ENCODE results near the gene FOXN3. TPM values are rescaled to one million over a fixed set of nuclear protein-coding genes. Genes with fewer than 3 reads are reported as not detected.

The FOXN3 gene
- total RNA-seq, 2 experiments from 2014 or later: 124 to 127 TPM

- peaks cover 0 to 4% of the 10 kb centered on the region in 2 experiments for H3K9me3 ChIP-seq (ENCODE audit: control insufficient read depth in 1 of 2, insufficient read depth in 1 of 2, low read length in 2 of 2)
- ChIA-PET CTCF (no interaction called here), POLR2A (no interaction called here)
- TF ChIP-seq CTCF (IDR thresholded peaks at IDR 0.05): no peak
- no peaks in the 10 kb centered on the region for H3K27me3 Mint-ChIP-seq
- no peak for DNase-seq
- no peaks in the 10 kb centered on the region for H3K9me3 Mint-ChIP-seq
- H3K27ac Mint-ChIP-seq: no peak overlapping the region
- H3K4me1 Mint-ChIP-seq (ENCODE audit: low read depth): peaks cover 60% of the 10 kb centered on the region
- H3K36me3 ChIP-seq (ENCODE audit: insufficient read depth, low read length): peaks cover 4% of the 10 kb centered on the region
- no peak for ATAC-seq (ENCODE audit: poor library complexity)
- H3K27me3 ChIP-seq (ENCODE audit: control insufficient read depth in 1 of 2, insufficient read depth in 2 of 2, low read length in 2 of 2): no peaks in the 10 kb centered on the region
- no peak overlapping the region for H3K4me3 Mint-ChIP-seq
- intact Hi-C loops (cut with DNase I, micrococcal nuclease): no loop called here
- peaks cover 53% of the 10 kb centered on the region for H3K36me3 Mint-ChIP-seq (ENCODE audit: low read depth)
- no peak overlapping the region for H3K4me3 ChIP-seq (ENCODE audit: low read length)
- H3K4me1 ChIP-seq (ENCODE audit: insufficient read depth, low read length): peaks cover 3% of the 10 kb centered on the region
- H3K27ac ChIP-seq (ENCODE audit: low read depth in 1 of 2, low read length in 2 of 2): no peak overlapping the region
Observed at GRCh38 chr14:89294060-89294459, 123.0 kb downstream of the FOXN3 start.

GRCh38 chr14:89293314-89293916 lies 123.6 kb downstream of the FOXN3 start:
- POLR2A ChIA-PET: interaction anchor here (0.6 kb wide), 1 partner anchor 102 kb away, joined by 3 read pairs; no protein-coding TSS in a partner anchor
- peaks cover 60% of the 10 kb centered on the region for H3K4me1 Mint-ChIP-seq (ENCODE audit: low read depth)

GRCh38 chr14:89292579-89293313 lies 124.3 kb downstream of the FOXN3 start:
- Mint-ChIP-seq H3K27me3 (no peaks in the 10 kb centered on the region), H3K36me3 (ENCODE audit: low read depth) (peaks cover 49% of the 10 kb centered on the region), H3K9me3 (no peaks in the 10 kb centered on the region), H3K4me1 (ENCODE audit: low read depth) (peaks cover 56% of the 10 kb centered on the region), H3K4me3 (no peak overlapping the region), H3K27ac (peak overlapping the region; percentile 45)
- DNase-seq (no peak), ATAC-seq (ENCODE audit: poor library complexity) (no peak)
- peaks cover 0 to 4% of the 10 kb centered on the region in 2 experiments for H3K9me3 ChIP-seq (ENCODE audit: control insufficient read depth in 1 of 2, insufficient read depth in 1 of 2, low read length in 2 of 2)
- intact Hi-C loops (cut with DNase I, micrococcal nuclease): no loop called here
- ChIA-PET CTCF (no interaction called here), POLR2A (interaction anchor here (0.6 to 0.8 kb wide), 2 partner anchors 11 to 102 kb away, joined by 3 read pairs; no protein-coding TSS in a partner anchor)
- TF ChIP-seq CTCF (IDR thresholded peaks at IDR 0.05): no peak
- no peak overlapping the region for H3K4me3 ChIP-seq (ENCODE audit: low read length)
- H3K27ac ChIP-seq (ENCODE audit: low read depth in 1 of 2, low read length in 2 of 2): no peak overlapping the region
- H3K27me3 ChIP-seq (ENCODE audit: control insufficient read depth in 1 of 2, insufficient read depth in 2 of 2, low read length in 2 of 2): no peaks in the 10 kb centered on the region
- H3K36me3 ChIP-seq (ENCODE audit: insufficient read depth, low read length): peaks cover 4% of the 10 kb centered on the region
- H3K4me1 ChIP-seq (ENCODE audit: insufficient read depth, low read length): peaks cover 3% of the 10 kb centered on the region

More at GRCh38 chr14:89293314-89293916, 123.6 kb downstream of the FOXN3 start:
- intact Hi-C loops (cut with DNase I, micrococcal nuclease): no loop called here
- H3K36me3 ChIP-seq (ENCODE audit: insufficient read depth, low read length): peaks cover 4% of the 10 kb centered on the region
- Mint-ChIP-seq H3K27ac (no peak overlapping the region), H3K4me3 (no peak overlapping the region), H3K36me3 (ENCODE audit: low read depth) (peaks cover 53% of the 10 kb centered on the region), H3K27me3 (no peaks in the 10 kb centered on the region), H3K9me3 (no peaks in the 10 kb centered on the region)
- TF ChIP-seq CTCF (IDR thresholded peaks at IDR 0.05): no peak
- peaks cover 3% of the 10 kb centered on the region for H3K4me1 ChIP-seq (ENCODE audit: insufficient read depth, low read length)
- peaks cover 0 to 4% of the 10 kb centered on the region in 2 experiments for H3K9me3 ChIP-seq (ENCODE audit: control insufficient read depth in 1 of 2, insufficient read depth in 1 of 2, low read length in 2 of 2)
- CTCF ChIA-PET: no interaction called here
- no peak for DNase-seq
- H3K27ac ChIP-seq (ENCODE audit: low read depth in 1 of 2, low read length in 2 of 2): no peak overlapping the region
- H3K27me3 ChIP-seq (ENCODE audit: control insufficient read depth in 1 of 2, insufficient read depth in 2 of 2, low read length in 2 of 2): no peaks in the 10 kb centered on the region
- no peak for ATAC-seq (ENCODE audit: poor library complexity)
- H3K4me3 ChIP-seq (ENCODE audit: low read length): no peak overlapping the region
